ENCODE results near the gene BMF. TPM values are rescaled to one million over a fixed set of nuclear protein-coding genes. Genes with fewer than 3 reads are reported as not detected.

The BMF gene
- total RNA-seq, 1 donor from 2014 or later = 3.2 TPM

DNA sequence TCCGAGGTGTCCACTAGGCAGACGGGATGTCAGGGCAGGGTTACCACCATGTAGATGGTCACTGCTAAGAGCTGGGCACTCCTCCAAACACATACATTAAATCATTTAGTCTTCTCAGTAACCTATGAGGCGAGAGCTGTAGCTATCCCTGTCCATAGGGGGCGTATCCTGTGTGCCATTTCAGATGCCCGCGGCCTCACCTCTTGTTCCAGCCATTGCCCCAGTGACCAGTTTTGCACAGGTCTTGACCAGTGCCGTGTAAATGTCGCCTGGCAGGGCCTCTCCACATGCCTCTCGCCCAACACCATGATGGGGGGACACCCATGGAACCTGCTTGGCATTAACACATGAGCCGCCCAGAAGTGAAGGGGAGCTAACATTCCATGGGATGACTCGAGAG is 48.9 kb downstream of the BMF start:
- ATAC-seq (no peak), DNase-seq (no peak)
- intact Hi-C loops (cut with micrococcal nuclease) = no loop called here

DNA sequence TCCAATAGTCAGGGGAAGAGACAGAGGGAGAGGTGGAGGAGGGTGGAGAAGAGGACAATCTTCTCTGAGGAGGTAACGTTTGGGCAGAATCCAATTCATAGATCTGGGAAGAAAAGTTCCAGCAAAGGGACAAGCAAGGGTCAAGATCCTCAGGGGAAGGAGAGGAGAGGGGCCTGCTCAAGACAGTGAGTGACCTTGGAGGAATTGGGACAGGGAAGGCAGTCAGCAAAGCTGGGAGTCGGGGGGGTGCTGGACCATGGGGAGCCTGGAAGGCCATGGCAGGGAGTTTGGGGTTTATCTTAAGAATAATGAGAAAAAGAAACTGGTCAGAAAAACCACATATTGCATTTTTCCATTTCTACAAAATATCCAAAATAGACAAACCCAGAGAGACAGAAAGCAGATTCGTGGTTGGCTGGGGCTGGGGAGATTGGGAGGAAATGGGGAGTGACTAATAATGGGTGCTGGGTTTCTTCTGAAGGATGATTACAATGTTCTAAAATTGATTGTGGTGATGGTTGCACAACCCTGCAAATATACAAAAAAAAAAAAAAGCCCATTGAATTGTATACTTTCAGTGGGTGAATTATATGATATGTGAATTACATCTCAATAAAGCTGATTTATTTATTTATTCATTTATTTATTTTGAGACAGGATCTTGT is 50.1 kb downstream of the BMF start:
- DNase-seq (no peak), ATAC-seq (no peak)
- intact Hi-C loops (cut with micrococcal nuclease) = no loop called here

DNA sequence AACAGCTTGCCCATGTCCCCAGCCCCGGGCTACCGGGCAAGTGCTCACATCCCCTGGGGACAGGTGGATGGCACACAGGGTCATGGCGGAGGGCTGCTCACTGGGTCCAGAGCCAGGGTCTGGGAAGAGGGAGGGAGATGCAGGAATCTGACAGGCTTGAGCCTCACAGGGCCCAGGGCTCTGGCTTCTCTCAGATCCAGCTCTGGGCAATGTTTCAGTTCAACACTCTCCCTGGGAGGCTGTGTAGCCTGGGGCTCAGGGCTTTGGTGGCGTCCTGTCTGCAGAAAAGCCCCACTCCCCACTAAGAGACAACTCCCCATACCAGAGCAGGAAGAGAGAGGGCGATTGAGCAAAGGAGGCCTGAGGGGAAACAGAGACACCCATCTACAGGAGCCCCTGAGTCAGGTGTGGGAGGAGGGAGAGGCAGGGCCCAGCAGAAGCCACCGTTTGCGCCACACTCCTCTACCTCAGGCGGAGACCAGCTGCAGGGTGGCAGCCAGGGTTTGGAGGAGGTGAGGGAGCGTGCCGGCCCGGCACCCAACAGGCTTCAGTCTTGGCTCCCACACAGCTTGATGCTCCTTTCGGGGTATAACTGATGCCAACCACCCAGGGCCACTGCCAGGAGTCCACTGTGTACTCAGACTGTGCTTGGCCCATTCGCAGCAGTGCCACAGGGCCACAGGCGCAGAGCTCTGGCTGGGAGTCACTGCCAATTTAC is 52.9 kb downstream of the BMF start:
- peak; percentile 98 for ATAC-seq
- peak; percentile 86 for DNase-seq
- intact Hi-C loops (cut with micrococcal nuclease) = no loop called here

DNA sequence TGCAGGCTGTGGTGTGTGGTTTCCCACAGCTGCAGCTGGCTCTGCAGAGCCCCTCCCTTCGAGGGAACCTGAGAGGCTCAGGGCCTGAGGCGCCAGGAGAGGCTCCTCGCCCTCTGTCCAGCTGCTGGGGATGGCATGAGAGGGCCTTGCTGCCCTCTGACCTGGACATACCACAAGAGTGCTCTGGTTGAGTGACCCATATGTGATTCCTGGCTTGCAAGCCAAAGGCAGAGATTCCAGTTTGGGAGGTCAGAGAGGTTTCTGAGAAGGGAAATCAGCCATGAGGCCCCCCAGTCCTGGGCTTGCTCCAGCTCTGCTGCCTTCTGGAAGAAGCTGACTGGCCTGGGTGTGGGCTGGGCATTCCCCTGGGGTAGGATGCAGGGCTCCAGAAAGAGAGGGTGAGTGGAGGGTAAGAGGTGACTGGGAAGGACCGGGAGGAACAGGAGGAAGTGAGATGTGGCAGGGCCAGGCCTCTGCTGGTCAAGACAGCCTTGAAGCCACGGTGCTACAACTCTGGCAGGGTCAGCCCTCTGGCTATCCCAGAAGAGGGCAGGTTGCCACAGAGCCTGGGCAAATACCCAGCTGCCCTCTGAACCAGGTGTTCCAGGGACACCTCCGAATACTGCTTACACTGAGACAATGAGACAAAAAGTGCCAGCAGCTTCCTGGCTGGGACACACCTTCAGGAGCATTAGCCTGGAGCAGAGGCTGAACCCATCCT is 53.7 kb downstream of the BMF start:
- DNase-seq (no peak), ATAC-seq (peak; percentile 6)
- intact Hi-C loops (cut with micrococcal nuclease) = no loop called here

DNA sequence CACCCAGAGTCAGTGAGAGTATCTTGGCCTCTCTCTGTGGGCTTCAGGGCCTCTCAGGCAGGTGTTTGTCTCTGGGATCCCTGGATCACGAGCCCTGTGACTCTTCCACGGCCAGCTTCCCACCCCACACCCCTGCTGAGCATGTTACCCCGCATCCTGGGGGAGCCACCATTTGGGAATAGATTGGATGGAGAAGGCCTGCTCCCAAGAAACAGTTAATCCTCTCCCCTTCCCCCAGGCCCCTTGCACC is 54.1 kb downstream of the BMF start:
- DNase-seq = no peak
- no peak for ATAC-seq
- intact Hi-C loops (cut with micrococcal nuclease) = no loop called here

DNA sequence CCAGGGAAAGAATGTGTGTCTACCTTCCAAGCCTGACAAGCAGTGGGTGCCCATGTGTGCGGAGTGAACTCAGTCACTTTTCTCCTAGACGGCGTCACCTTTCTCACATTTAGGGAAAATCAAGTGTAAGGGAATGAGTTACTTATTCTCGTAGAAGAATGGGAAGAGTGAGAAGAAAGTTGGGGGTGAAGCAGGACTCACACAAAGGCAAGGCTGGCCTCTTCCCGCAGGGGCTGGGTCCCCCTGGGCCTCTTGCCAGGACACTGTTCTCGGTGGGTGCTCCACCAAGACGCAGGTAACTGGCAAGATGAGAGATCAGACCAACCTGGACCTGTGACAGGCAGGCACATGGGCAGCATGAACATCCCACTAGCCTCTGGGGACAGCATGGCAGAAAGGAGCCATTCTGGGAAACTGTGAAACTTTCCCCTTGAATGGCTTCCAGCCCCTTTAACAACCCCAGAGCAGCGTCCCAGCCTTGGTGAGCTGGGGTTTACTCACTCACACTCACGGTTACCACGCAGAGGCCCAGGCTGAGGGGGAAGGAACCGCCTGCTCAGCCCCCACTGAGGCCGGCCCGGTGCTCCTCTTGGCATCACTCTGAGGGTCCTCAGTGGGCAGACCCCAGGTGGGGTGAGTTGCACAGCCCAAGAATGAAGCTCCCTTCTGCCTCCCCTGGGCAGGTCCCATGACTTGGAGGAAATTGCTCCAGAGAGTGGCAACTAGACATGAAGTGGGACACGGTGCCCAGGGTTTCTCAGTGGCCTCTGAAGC is 54.7 kb downstream of the BMF start:
- intact Hi-C loops (cut with micrococcal nuclease) = no loop called here
- DNase-seq (no peak), ATAC-seq (no peak)

DNA sequence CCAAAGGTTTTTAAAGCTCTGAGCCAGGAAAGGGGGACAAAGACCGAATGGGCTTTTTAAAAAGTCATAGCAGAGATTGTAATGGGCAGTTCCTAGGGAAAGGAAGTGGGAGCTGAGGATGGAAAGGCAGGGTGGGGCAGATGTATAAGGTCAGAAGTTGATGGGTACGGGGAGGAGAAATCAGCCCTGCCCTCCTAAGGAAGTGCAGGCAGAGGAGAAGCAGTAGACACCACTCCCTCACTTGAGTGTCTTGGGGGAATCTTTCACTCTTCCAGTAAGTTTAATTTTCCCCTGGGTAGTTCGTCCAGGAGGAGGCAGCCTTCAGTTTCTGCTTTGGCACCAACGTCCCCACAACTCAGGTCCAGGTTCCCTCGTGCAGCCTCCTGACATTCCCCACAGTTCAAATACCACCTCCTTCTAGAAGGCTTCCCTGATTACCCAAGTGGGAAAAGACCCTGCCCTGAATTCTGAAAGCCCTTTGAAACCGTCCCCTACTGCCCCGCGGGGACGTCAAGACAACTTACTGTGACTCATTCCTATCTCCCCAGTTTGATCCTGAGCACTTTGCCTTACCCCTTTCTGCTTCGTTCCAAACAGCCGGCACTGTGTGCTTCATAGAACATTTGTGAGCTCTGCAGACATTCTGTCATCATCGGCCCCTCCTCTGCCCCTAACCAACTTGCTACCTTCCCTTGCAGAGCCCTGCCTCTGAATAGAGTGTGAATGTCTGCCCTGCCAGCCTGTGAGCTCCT is 55.4 kb downstream of the BMF start:
- intact Hi-C loops (cut with micrococcal nuclease) = no loop called here
- no peak for DNase-seq
- no peak for ATAC-seq

DNA sequence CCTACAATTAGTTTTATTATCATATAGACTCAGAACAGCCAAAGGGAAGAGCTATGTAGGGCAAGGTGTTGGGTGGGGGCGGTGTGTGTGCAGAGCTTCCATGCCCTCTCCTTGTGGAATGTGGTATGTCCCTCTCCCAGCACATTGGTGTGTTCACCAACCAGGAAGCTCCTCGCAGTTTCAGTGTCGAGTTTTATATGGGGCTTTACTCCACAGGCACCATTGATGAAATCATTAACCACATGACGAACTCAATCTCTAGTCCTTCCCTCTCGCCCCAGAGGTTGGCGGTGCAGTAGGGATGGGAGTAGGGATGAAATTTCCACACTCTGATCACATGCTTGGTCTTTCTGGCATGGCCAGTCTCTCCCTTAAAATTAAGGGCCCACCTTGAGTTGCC is 56.1 kb downstream of the BMF start:
- intact Hi-C loops (cut with micrococcal nuclease) = no loop called here
- no peak for DNase-seq
- no peak for ATAC-seq

DNA sequence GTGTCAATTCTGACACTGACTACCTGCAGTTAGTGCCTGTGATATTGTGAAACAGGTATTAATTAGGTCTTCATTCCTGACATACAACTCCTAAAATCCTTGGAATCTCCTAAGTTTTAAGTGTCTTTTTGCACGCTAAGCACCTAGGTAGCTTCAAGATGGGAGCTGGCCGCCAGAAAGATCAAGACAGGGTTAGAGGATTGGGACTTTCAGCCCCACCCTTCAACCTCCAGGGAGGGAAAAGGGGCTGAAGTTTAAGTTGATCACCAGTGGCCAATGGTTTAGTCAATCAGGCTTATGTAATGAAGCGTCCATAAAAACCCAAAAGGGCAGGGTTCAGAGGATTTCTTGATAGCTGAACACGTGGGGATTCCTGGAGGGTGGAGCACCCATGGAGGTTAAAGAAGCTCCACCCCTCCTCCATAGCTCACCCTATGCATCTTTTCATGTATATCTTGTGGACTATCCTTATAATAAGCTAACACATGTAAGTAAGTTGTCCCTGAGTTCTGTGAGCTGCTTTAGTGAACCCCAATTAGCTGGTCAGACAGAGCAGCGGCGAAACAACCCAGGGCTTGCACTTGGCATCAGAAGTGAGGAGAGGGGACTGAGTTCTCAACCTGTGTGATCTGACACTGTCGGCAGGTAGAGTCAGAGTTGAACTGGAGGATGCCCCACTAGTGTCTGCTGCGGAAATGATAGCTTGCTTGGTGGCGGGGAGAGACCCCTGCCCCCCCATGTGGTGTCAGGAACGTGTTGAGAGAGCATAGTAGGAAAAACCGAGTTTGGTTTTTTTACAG is 56.9 kb downstream of the BMF start:
- DNase-seq (no peak), ATAC-seq (no peak)
- intact Hi-C loops (cut with micrococcal nuclease) = no loop called here

DNA sequence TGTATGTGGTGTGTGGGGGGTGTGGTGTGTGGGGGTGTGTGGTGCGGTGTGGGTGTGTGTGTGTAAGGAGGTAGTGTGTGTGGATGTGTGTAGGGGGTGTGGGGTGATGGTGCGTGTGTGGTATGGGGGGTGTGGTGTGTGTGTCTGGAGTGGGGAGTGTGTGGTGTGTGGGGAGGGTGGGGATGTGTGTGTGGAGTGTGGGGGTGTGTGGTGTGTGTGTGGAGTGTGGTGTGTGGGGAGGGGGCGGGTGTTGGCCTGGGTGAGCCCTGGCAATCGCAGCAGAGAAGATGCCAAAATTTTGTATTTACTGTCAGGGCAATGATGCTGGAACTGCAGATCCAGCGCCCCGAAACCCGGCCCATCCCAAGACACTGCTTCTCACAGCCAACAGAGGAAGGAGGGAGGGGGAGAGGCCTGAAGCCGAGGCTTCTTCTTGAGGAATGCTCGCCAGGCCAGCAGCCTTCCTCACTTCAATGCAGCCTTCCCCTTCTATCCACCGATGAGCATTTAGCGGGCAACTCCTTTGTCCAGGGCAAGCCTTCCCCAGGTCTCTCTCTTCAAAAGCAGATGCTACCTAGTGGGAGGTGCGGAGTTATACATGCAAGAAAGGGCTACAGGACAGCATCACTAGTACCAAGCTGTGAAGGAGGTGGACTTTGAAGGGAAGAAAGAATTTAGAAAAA is 57.8 kb downstream of the BMF start:
- ATAC-seq = no peak
- DNase-seq = no peak

DNA sequence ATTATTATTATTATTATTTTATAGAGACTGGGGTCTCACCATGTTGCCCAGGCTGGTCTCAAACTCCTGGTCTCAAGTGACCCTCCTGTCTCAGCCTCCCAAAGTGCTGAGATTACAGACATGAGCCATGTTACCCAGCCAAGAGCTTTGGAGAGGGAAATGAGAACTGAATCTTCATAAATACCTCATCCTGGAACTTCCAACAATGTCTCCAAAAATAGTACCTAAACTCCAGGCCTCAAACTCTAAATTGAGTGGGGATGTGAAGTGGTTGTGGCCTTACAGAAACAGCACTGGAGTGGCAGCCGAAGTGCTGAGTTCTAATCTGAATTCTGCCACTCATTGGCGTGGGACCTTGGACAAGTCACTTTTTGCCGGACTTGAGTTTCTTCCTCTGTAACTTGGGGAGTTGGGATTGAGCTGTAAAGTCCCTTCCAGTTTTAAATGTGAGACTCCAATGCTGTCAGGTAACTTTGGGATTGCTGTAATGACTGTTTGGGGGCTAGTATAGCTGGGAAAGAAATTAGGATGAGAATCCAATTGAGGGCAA is 59.7 kb downstream of the BMF start:
- DNase-seq = no peak
- intact Hi-C loops (cut with micrococcal nuclease) = loop anchor here (10.0 kb wide), 2 partner anchors 56 to 166 kb away; partner anchors contain the start of gene BMF

More for the DNA sequence above, 57.8 kb downstream of the BMF start:
- intact Hi-C loops (cut with micrococcal nuclease) = no loop called here

DNA sequence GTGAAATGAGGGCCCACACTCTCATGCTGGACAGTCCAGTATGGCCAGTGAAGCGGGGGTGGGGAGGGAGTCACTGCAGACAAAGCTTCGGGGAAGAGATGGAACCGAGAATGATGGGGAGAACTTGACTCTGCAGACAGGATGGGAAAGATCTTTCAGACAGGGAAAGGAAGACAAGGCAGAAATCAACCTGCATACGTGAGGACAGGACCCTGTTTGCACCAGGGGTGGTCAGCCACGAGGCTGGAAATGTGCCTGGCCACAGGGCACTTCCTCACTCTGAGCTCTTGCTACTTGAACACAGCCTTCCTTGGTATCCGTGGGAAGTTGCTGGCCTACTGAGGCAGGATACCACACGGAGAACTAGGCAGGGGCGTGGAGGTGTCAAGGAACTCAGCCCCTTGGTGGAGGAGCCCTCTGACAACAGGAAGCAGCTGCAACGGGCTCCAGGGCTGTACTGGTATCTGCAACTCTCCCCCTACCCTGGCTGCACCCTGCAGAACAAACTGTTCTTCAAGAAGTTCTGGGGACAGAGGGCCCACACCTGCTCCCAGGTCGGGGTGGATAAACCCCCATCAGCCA is 60.4 kb downstream of the BMF start:
- intact Hi-C loops (cut with micrococcal nuclease) = loop anchor here (10.0 kb wide), 2 partner anchors 56 to 166 kb away; partner anchors contain the start of gene BMF
- DNase-seq (no peak), ATAC-seq (no peak)

More for the DNA sequence above, 59.7 kb downstream of the BMF start:
- no peak for ATAC-seq

DNA sequence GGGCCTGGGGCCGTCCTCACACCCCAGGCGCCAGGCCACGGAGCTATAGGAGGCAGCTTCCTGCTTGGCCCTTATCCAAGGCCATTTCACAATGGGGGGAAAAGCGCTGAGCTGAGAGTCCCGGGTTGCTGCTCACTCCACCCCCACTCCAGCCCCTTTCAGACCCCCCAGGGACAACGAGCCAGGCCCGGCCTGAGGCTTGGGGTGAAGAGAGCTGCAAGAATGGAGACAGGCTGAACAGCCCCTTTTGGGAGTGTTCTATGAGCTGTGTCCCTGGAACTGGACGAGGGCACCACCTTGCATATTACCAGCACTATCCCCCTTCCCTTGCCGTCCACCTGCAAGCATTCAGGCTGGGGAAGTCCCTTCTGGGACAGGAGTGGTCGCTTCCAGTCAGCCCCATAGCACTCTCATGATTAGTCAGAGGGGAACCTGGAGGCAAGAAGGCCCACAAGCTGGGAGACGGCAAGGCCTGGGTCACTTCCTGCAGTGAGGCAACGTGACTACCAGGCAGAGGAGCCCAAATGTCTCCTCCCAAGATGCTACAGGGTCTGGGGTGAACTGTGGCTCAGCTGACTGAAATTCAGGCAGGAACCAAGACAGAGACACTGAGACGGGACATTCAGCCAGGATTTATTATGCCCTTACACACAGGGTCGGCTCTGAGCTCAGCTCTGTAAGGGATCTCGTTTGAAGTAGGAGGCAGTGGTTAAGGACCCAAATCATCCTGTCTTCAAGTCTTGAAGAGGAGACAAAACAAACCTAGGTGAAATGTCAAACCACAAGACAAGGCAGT is 61.1 kb downstream of the BMF start:
- DNase-seq (peak; percentile 52), ATAC-seq (peak; percentile 42)
- intact Hi-C loops (cut with micrococcal nuclease) = loop anchor here (10.0 kb wide), 2 partner anchors 57 to 167 kb away; partner anchors contain the start of gene BMF

DNA sequence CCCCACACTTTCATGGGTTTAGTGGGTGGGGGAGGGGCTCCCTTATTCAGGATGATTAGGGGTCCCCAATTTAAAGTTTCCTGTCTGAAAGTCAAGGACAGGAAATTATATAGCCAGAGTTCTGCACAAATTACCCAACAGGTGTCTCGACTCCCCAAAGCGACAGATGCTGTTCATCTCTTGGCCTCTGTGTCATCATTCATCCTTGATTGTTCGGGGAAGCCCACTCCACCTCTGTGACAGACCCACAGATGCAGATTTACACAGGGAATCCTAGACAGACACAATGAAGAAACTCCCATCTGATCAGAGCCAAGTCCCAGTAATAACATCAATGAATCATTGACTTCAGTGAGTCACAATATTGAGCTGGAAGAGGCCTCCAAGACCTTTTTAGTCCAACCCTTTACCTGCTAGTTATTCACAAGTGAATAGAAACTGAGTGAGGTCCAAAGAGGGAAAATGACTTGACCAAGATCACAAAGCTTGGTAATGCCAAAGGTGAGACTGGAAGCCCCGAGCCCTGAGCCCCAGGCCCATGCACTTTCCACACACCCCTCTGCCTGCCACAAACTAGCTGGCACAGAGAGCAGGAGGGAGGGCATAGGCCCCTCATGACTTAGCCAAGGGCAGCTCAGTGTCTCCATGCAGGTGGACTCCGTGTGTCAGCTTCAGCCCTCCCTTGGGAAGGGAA is 61.8 kb downstream of the BMF start:
- intact Hi-C loops (cut with micrococcal nuclease) = loop anchor here (10.0 kb wide), 2 partner anchors 58 to 168 kb away; partner anchors contain the start of gene BMF
- ATAC-seq (no peak), DNase-seq (no peak)

DNA sequence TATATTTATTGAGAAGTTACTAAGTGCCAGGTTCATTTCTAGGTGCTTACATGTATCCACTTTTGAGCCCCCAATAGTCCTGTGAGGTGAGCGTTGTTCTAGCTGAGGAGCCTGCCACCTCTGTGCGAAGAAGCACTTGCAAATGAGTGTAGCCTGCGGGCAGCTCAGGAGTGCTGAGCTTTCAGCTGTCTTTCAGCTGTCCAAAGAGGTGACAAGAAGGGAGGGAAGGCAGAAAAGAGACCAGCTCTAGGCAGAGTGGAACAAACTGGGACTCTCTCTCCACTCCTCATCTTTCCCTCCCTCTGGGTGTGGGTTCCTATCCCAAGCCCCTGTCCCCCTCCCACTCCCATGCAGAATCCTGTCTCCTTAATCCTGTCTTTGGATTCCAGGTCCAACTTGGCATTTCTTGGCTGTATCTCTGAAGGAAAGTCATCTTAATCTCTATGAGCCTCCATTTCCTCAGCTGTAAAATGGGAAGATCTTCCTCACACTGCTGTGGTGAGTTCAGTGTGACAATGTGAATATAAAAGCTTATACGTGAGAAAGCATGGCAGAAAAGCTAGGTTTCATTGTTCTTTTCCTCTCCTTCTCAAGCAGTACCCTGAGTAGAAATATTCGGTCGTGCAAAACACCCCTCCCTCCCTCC is 63.0 kb downstream of the BMF start:
- ATAC-seq (peak; percentile 6), DNase-seq (no peak)
- intact Hi-C loops (cut with micrococcal nuclease) = loop anchor here (10.0 kb wide), 2 partner anchors 59 to 169 kb away; partner anchors contain the start of gene BMF

Data from left ventricle myocardium superior (tissue), 1 donor.